Kidney (tissue), 14 donors: ENCODE results near the gene CCBE1. TPM values are rescaled to one million over a fixed set of nuclear protein-coding genes. Genes with fewer than 3 reads are reported as not detected.

Source experiments
- DNase-seq, 5 donors: peaks; one replicate each; pipeline ENCODE4 v3.0.0-alpha.2; 2013 to 2020
- FAIRE-seq: peaks from 2 replicates; lab custom pipeline; 2012; peaks lifted over from hg19 to GRCh38; lab: Jason Lieb, UNC
- H3K27ac ChIP-seq, 2 donors: one replicate each; pipeline ENCODE4 v1.7.0; 2013; ENCODE audit warnings: low read depth in 2 of 2, low read length in 2 of 2, inconsistent platforms in 1 of 2
- H3K27me3 ChIP-seq: one replicate; pipeline ENCODE4 v1.7.1; 2013; ENCODE audit warnings: low read length, inconsistent platforms; ENCODE audit not compliant: control insufficient read depth, insufficient read depth
- H3K36me3 ChIP-seq, 3 donors: one replicate each; pipeline versions ENCODE4 v1.7.0 to v1.7.1; 2013; ENCODE audit warnings: low read length in 3 of 3, control low read depth in 1 of 3, inconsistent platforms in 1 of 3; ENCODE audit not compliant: insufficient read depth in 3 of 3, control insufficient read depth in 2 of 3
- H3K4me1 ChIP-seq, 3 donors: one replicate each; pipeline versions ENCODE4 v1.7.0 to v1.7.1; 2013; ENCODE audit warnings: low read length in 3 of 3, inconsistent platforms in 1 of 3, low read depth in 1 of 3; ENCODE audit not compliant: control insufficient read depth in 2 of 3, insufficient read depth in 2 of 3
- H3K4me3 ChIP-seq, 3 donors: one replicate each; pipeline versions ENCODE4 v1.7.0 to v1.8.1; 2013; ENCODE audit warnings: low read length in 3 of 3, control low read depth in 1 of 3, inconsistent platforms in 1 of 3
- H3K9ac ChIP-seq, 3 donors: one replicate each; pipeline versions ENCODE4 v1.7.0 to v1.7.1; 2013; ENCODE audit warnings: low read length in 3 of 3, control low read depth in 1 of 3, inconsistent platforms in 1 of 3
- H3K9me3 ChIP-seq, 3 donors: one replicate each; pipeline versions ENCODE4 v1.7.0 to v1.7.1; 2013; ENCODE audit warnings: low read length in 3 of 3, control low read depth in 1 of 3, inconsistent platforms in 1 of 3; ENCODE audit not compliant: control insufficient read depth in 2 of 3, insufficient read depth in 1 of 3
- CTCF ChIP-seq: IDR thresholded peaks from 3 replicates; pipeline ENCODE4 v1.5.1; 2012; ENCODE audit warnings: mild to moderate bottlenecking, moderate library complexity, borderline replicate concordance; ENCODE audit not compliant: insufficient read depth; ENCODE audit errors: extremely low read depth
- intact Hi-C: fragments of 100-400 bp; cut with DNase I; formaldehyde crosslinking; loops from one replicate; pipeline ENCODE4 v1.11.1; 2022
- polyA plus RNA-seq: library from polyadenylated mRNA; stranded (reverse); fragments of 350-450 nt; fragmentation: Illumina TruSeq; extraction: RNeasy Lipid Tissue Mini Kit (QIAGEN cat#74804); gene quantifications from one replicate; pipeline ENCODE4 v1.2.3, GENCODE V29; 2014; ENCODE audit warnings: low read depth, low replicate concordance; ENCODE audit not compliant: insufficient read depth
- total RNA-seq: library from RNA; stranded (reverse); fragmentation: NEBNext Ultra II Directional; extraction: Animal tissue kit (Norgen Biotek cat#: 25700); gene quantifications from one replicate; pipeline ENCODE4 v1.2.1, GENCODE V29; 2021
- donor health status: control.
- donor health status: control.
- donor health status: control.
- donor health status: control.
- donor health status: control.
- donor health status: DM: yes; HTN: yes; CAD: no.
- donor health status: Normal renal cell carcinoma (clear cell type).

Gene CCBE1
- total and polyA plus RNA-seq, 2 donors from 2014 or later: 1.8 to 2.2 TPM

GRCh38 chr18:59469463-59470180 is 227.6 kb downstream of the CCBE1 start:
- FAIRE-seq (no peak), DNase-seq (no peak)
- H3K4me3 ChIP-seq: no peak overlapping the region
- H3K9me3 ChIP-seq: no peaks in the 10 kb centered on the region
- H3K4me1 ChIP-seq: no peaks in the 10 kb centered on the region
- H3K27ac ChIP-seq: no peak overlapping the region
- intact Hi-C loops: no loop called here
- no peaks in the 10 kb centered on the region for H3K36me3 ChIP-seq
- no peak for TF ChIP-seq CTCF
- H3K9ac ChIP-seq: no peak overlapping the region
- no peaks in the 10 kb centered on the region for H3K27me3 ChIP-seq

GRCh38 chr18:59468821-59469220 is 228.4 kb downstream of the CCBE1 start:
- FAIRE-seq (no peak), DNase-seq (no peak)
- intact Hi-C loops: no loop called here
- Histone ChIP-seq H3K9ac (no peak overlapping the region), H3K27ac (no peak overlapping the region), H3K4me3 (no peak overlapping the region), H3K9me3 (no peaks in the 10 kb centered on the region), H3K27me3 (no peaks in the 10 kb centered on the region), H3K36me3 (no peaks in the 10 kb centered on the region), H3K4me1 (no peaks in the 10 kb centered on the region)
- TF ChIP-seq CTCF: no peak

- TF ChIP-seq CTCF: no peak
- H3K4me1 ChIP-seq: no peaks in the 10 kb centered on the region
- no peak for FAIRE-seq
Measured at GRCh38 chr18:59467497-59467896, 229.7 kb downstream of the CCBE1 start.

GRCh38 chr18:59466980-59467379 is 230.2 kb downstream of the CCBE1 start:
- Histone ChIP-seq H3K36me3 (no peaks in the 10 kb centered on the region), H3K4me1 (no peaks in the 10 kb centered on the region), H3K9me3 (no peaks in the 10 kb centered on the region), H3K27ac (no peak overlapping the region), H3K27me3 (no peaks in the 10 kb centered on the region), H3K9ac (no peak overlapping the region), H3K4me3 (no peak overlapping the region)
- TF ChIP-seq CTCF: no peak
- FAIRE-seq: no peak
- DNase-seq: no peak
- intact Hi-C loops: no loop called here

More at GRCh38 chr18:59467497-59467896, 229.7 kb downstream of the CCBE1 start:
- no peak overlapping the region for H3K4me3 ChIP-seq
- no peak overlapping the region for H3K27ac ChIP-seq
- intact Hi-C loops: no loop called here
- H3K9me3 ChIP-seq: no peaks in the 10 kb centered on the region
- no peak overlapping the region for H3K9ac ChIP-seq
- no peaks in the 10 kb centered on the region for H3K36me3 ChIP-seq
- H3K27me3 ChIP-seq: no peaks in the 10 kb centered on the region
- DNase-seq: no peak
